ENCODE measurements around the gene EML6.
"Not testable (repeated sequence)": the region's sequence is repeated elsewhere in the genome, so short reads cannot be mapped to it uniquely, and the experiment has no call there.

EML6 gene

GRCh38 chr2:54806975-54807374 lies 83.5 kb downstream of the EML6 start:
- no peak for DNase-seq

- DNase-seq: no peak
Measured at GRCh38 chr2:54808661-54809060, 85.2 kb downstream of the EML6 start.

- DNase-seq: no peak
Measured at GRCh38 chr2:54809819-54810218, 86.4 kb downstream of the EML6 start.

GRCh38 chr2:54810246-54810645 lies 86.8 kb downstream of the EML6 start:
- DNase-seq: no peak

GRCh38 chr2:54813584-54813983 lies 90.1 kb downstream of the EML6 start:
- DNase-seq: no peak

GRCh38 chr2:54814389-54815147 lies 91.1 kb downstream of the EML6 start:
- DNase-seq: no peak

- no peak for DNase-seq
Measured at GRCh38 chr2:54815148-54815539, 91.7 kb downstream of the EML6 start.

- DNase-seq: no peak
Measured at GRCh38 chr2:54818226-54818625, 94.8 kb downstream of the EML6 start.

- DNase-seq: no peak
Measured at GRCh38 chr2:54820558-54820957, 97.1 kb downstream of the EML6 start.

- DNase-seq: no peak
Measured at GRCh38 chr2:54824567-54824966, 101.1 kb downstream of the EML6 start.

- no peak for DNase-seq
Measured at GRCh38 chr2:54830546-54830945, 107.1 kb downstream of the EML6 start.

- DNase-seq: no peak
Measured at GRCh38 chr2:54831480-54831879, 108.0 kb downstream of the EML6 start.

- no peak for DNase-seq
Measured at GRCh38 chr2:54834721-54835120, 111.3 kb downstream of the EML6 start.

GRCh38 chr2:54836477-54836876 lies 113.0 kb downstream of the EML6 start:
- DNase-seq: no peak

GRCh38 chr2:54838585-54839035 lies 115.1 kb downstream of the EML6 start:
- DNase-seq: peak; percentile 50 to 62

- DNase-seq: no peak
Measured at GRCh38 chr2:54839461-54840255, 116.2 kb downstream of the EML6 start.

- DNase-seq: no peak
Measured at GRCh38 chr2:54840559-54841468, 117.4 kb downstream of the EML6 start.

GRCh38 chr2:54841500-54841899 lies 118.0 kb downstream of the EML6 start:
- not testable (repeated sequence) for DNase-seq

- no peak for DNase-seq
Measured at GRCh38 chr2:54845094-54845493, 121.6 kb downstream of the EML6 start.

GRCh38 chr2:54845514-54845913 lies 122.1 kb downstream of the EML6 start:
- no peak for DNase-seq

GRCh38 chr2:54850171-54851122 lies 127.0 kb downstream of the EML6 start:
- no peak for DNase-seq

All from inflammatory macrophage (primary cell).